KOPT-K1 (cell line): Measurements from ENCODE around the gene NONO.
"Not testable (repeated sequence)": the region's sequence is repeated elsewhere in the genome, so short reads cannot be mapped to it uniquely, and the experiment has no call there.

Source experiments
- H3K27ac ChIP-seq: fragments of 200-600 bp; sonication (generic); 2 replicates; pipeline ENCODE4 v1.5.1; 2016; ENCODE audit warnings: antibody characterized with exemption, mild to moderate bottlenecking, low read depth, low read length; ENCODE audit not compliant: poor library complexity, severe bottlenecking
- H3K36me3 ChIP-seq: fragments of 200-600 bp; sonication (generic); 2 replicates; pipeline ENCODE4 v1.5.1; 2017; ENCODE audit warnings: antibody characterized with exemption, mild to moderate bottlenecking, low read length, moderate library complexity; ENCODE audit not compliant: insufficient read depth
- H3K9me3 ChIP-seq: fragments of 200-600 bp; sonication (generic); 2 replicates; pipeline ENCODE4 v1.5.1; 2017; ENCODE audit warnings: antibody characterized with exemption, low read length, mild to moderate bottlenecking; ENCODE audit not compliant: insufficient read depth, poor library complexity, severe bottlenecking

Gene NONO

DNA sequence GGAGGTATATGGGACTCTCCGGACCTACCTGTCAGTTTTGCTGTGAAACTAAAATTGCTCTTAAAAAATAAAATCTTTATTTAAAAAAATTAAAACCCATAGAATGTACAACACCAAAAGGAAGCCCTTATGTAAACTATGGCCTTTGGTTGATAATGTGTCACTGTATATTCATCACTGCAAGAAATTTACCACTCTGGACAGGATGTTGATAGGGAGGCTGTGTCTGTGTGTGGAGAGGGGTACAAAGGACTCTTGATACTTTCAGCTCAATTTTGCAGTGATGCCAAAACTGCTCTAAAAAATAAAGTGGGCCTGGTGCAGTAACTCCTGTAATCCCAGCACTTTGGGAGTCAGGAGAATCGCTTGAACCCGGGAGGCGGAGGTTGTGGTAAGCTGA, 26.6 kb upstream of the NONO start:
- H3K36me3 ChIP-seq: no peaks in the 10 kb centered on the region
- no peak overlapping the region for H3K27ac ChIP-seq
- H3K9me3 ChIP-seq: no peaks in the 10 kb centered on the region

- not testable (repeated sequence) for H3K9me3 ChIP-seq, H3K36me3 ChIP-seq
Observed at GRCh38 chrX:71268624-71269023, 14.8 kb upstream of the NONO start.

GRCh38 chrX:71269801-71270395, 13.5 kb upstream of the NONO start:
- Histone ChIP-seq H3K36me3 (no peaks in the 10 kb centered on the region), H3K27ac (no peak overlapping the region), H3K9me3 (no peaks in the 10 kb centered on the region)

More at GRCh38 chrX:71268624-71269023, 14.8 kb upstream of the NONO start:
- H3K27ac ChIP-seq: not testable (repeated sequence)

DNA sequence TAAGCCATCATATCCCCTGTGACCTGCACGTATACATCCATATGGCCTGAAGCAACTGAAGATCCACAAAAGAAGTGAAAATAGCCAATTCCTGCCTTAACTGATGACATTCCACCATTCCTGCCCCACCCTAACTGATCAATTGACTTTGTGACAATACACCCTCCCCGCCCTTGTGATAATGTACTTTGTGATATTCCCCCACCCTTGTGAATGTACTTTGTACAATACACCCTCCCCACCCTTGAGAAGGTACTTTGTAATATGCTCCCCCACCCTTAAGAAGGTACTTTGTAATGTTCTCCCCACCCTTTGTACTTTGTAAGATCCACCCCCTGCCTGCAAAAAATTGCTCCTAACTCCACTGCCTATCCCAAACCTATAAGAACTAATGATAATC, 11.1 kb upstream of the NONO start:
- H3K9me3 ChIP-seq, H3K27ac ChIP-seq, H3K36me3 ChIP-seq: not testable (repeated sequence)

GRCh38 chrX:71281300-71281699, 2.1 kb upstream of the NONO start:
- H3K36me3 ChIP-seq: peaks cover 17% of the 10 kb centered on the region
- H3K9me3 ChIP-seq, H3K27ac ChIP-seq: not testable (repeated sequence)

DNA sequence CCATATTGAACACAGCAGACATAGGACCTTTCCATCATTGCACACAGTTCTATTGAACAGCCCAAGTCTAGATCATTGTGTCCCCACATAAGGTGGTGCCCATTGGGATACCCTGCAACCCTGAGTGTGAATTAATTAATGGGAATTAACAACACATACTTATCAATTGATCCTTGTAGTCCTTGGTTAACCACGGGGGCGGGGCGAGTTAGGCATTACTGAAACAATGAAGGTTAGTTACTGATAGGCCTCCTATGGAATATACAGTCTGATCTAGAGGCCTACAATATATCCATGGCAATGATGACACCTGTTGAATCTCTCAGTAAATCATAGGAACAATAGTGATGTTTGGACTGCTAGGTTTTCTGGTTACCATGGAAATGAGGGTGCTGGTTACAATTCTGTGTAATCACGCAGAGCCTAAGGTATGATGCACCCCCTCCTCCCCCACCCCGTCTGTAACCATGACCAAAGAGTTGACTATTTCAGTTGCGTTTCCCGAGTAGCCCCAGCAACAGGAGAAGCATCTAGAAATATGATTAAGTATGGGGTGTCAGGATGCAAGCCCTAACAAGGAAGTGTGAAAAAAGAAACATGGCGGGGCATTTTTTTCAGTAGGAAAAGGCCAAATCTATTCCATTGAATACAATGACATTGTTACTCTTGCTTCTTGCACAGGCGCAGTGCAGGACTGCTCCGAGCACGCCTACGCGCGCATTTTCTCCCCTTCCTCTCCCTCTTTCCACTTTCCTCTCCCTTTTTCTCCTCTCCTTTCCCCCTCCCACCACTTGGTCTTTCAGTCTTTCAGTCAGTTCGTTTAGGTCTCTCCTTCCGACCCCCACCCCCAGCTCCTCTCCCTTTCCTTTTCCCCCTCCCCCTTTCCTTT, 677 bp upstream of the NONO start:
- Histone ChIP-seq H3K9me3 (no peaks in the 10 kb centered on the region), H3K27ac (peak overlapping the region; percentile 98), H3K36me3 (peaks cover 30% of the 10 kb centered on the region)

GRCh38 chrX:71285929-71286328, 2.5 kb downstream of the NONO start:
- peaks cover 56% of the 10 kb centered on the region for H3K36me3 ChIP-seq
- no peaks in the 10 kb centered on the region for H3K9me3 ChIP-seq
- H3K27ac ChIP-seq: peak overlapping the region; percentile 19

DNA sequence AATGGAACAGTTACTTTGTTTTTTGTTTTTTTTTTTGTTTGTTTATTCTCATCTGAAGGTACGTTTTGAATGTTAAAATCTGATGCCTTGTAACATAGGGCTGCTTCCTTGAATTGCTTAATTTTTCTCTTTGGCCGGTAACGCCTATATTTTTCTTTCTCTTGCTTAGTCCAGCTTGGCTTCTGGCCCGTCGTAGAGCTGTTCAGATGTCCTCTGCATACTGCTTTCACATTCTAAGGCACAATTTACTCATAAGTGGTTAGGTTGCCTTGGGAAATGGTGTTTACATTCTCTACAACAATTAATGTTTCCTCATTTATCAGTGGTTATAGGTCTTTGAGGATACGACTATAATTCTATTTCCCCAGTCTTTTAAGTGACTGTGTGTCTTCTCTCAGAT, 7.9 kb downstream of the NONO start:
- Histone ChIP-seq H3K9me3 (no peaks in the 10 kb centered on the region), H3K36me3 (peaks cover 93% of the 10 kb centered on the region), H3K27ac (no peak overlapping the region)

DNA sequence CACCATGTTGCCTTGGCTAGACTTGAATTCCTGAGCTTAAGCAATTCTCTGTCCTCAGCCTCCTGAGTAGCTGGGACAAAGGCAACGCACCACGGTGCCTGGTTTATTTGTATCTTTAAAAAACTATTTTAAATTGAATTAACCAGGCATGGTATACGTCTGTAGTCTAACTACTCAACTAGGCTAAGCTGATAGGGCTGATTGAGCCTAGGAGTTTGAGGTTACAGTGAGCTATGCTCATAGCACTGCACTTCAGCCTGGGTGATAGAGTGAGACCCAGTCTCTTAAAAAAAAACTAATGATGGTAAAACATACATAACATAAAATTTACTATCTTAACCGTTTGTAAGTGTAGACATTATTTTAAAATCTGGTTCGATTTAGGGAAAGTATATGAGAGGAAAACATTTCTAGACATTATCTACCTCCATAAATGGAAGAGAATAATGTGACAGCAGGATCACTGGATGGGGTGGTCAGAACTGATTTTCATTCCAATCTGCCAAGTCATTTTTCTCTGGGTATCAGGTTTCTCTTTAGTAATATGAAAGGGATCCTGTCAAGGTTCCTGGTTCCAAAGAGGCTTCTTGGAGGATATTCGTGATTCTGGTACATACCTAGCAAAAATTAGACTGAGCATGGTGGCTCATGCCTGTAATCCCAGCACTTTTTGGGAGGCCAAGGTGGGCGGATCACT, 9.4 kb downstream of the NONO start:
- Histone ChIP-seq H3K27ac (no peak overlapping the region), H3K36me3 (peaks cover 94% of the 10 kb centered on the region)

GRCh38 chrX:71296806-71297205, 13.4 kb downstream of the NONO start:
- Histone ChIP-seq H3K36me3 (peaks cover 100% of the 10 kb centered on the region), H3K9me3 (no peaks in the 10 kb centered on the region), H3K27ac (no peak overlapping the region)

More for the DNA sequence above, 9.4 kb downstream of the NONO start:
- H3K9me3 ChIP-seq: no peaks in the 10 kb centered on the region

- Histone ChIP-seq H3K27ac (no peak overlapping the region), H3K36me3 (peaks cover 100% of the 10 kb centered on the region), H3K9me3 (no peaks in the 10 kb centered on the region)
Observed at GRCh38 chrX:71298119-71298518, 14.7 kb downstream of the NONO start.

GRCh38 chrX:71300064-71300463, 16.6 kb downstream of the NONO start:
- peaks cover 100% of the 10 kb centered on the region for H3K36me3 ChIP-seq
- H3K27ac ChIP-seq, H3K9me3 ChIP-seq: not testable (repeated sequence)

- not testable (repeated sequence) for H3K27ac ChIP-seq, H3K9me3 ChIP-seq
- H3K36me3 ChIP-seq: peaks cover 99% of the 10 kb centered on the region
Observed at GRCh38 chrX:71300495-71300894, 17.1 kb downstream of the NONO start.

GRCh38 chrX:71301195-71301924, 17.9 kb downstream of the NONO start, which contains the start of gene ITGB1BP2:
TSS of gene ITGB1BP2 (plus strand) at chrX:71301750. CDS start at chrX:71301807, 57 bp downstream.
- Histone ChIP-seq H3K9me3 (no peaks in the 10 kb centered on the region), H3K36me3 (peaks cover 91% of the 10 kb centered on the region)

More at GRCh38 chrX:71301195-71301924, 17.9 kb downstream of the NONO start, which contains the start of gene ITGB1BP2:
- no peak within 1 kb of the TSS for H3K27ac ChIP-seq
